H1 (cell line): ENCODE results near the gene KIF5A. TPM values are rescaled to one million over a fixed set of nuclear protein-coding genes. Genes with fewer than 3 reads are reported as not detected.

Experiments used
- CTCF ChIA-PET: fragments of 300-600 bp; sonication (Branson Sonifier 250); formaldehyde crosslinking; loops from one replicate; lab custom pipeline; 2021; ENCODE audit not compliant: partially characterized antibody; lab: Charles Lee
- POLR2A ChIA-PET: fragments of 300-600 bp; sonication (Branson Sonifier 250); formaldehyde crosslinking; loops from one replicate; lab custom pipeline; 2021; ENCODE audit warnings: inconsistent platforms; ENCODE audit not compliant: partially characterized antibody; lab: Charles Lee
- DNase-seq, 2 experiments: peaks; one replicate each; pipeline versions ENCODE4 v3.0.0 to v3.0.0-alpha.2; 2010 to 2022; ENCODE audit warnings: low spot score in 2 of 2, low read depth in 1 of 2, mixed read lengths in 1 of 2
- FAIRE-seq: peaks from 2 replicates; lab custom pipeline; 2011; peaks lifted over from hg19 to GRCh38; lab: Jason Lieb, UNC
- H2AFZ ChIP-seq: 2 replicates; pipeline ENCODE4 v1.8.1; 2012; ENCODE audit warnings: low read length, inconsistent platforms
- H2AK5ac ChIP-seq: 2 replicates; pipeline ENCODE4 v1.6.1; 2013; ENCODE audit warnings: low read depth, low read length
- H2BK120ac ChIP-seq: replicated peaks from 2 replicates; pipeline ENCODE3; 2013; ENCODE audit warnings: low read depth, low read length, inconsistent platforms
- H2BK12ac ChIP-seq: 2 replicates; pipeline ENCODE4 v1.6.1; 2013; ENCODE audit warnings: low read depth, low read length
- H2BK15ac ChIP-seq: 2 replicates; pipeline ENCODE4 v1.6.1; 2013; ENCODE audit warnings: low read length
- H2BK20ac ChIP-seq: 2 replicates; pipeline ENCODE4 v1.6.1; 2013; ENCODE audit warnings: low read length
- H2BK5ac ChIP-seq: 2 replicates; pipeline ENCODE4 v1.6.1; 2013; ENCODE audit warnings: low read depth, low read length
- H3K14ac ChIP-seq: 2 replicates; pipeline ENCODE4 v1.6.1; 2013; ENCODE audit warnings: inconsistent platforms; ENCODE audit not compliant: insufficient read length
- H3K18ac ChIP-seq: 2 replicates; pipeline ENCODE4 v1.6.1; 2013; ENCODE audit warnings: low read length; ENCODE audit errors: extremely low read depth
- H3K23ac ChIP-seq: 2 replicates; pipeline ENCODE4 v1.6.1; 2013; ENCODE audit warnings: inconsistent platforms; ENCODE audit not compliant: insufficient read length
- H3K23me2 ChIP-seq: 2 replicates; pipeline ENCODE4 v1.6.1; 2013; ENCODE audit warnings: low read depth, low read length
- H3K27ac ChIP-seq: 2 replicates; pipeline ENCODE4 v1.6.1; 2011; ENCODE audit warnings: low read depth, low read length, inconsistent platforms
- H3K27me3 ChIP-seq, 4 experiments: replicated peaks in 1 of 4; 1 replicate in 1 of 4; 2 replicates in 3 of 4; pipeline versions ENCODE4 v1.6.1 to v1.8.1; 2011 to 2013; ENCODE audit warnings: low read length in 3 of 4, mild to moderate bottlenecking in 3 of 4, inconsistent platforms in 2 of 4, mixed read lengths in 2 of 4, moderate library complexity in 1 of 4; ENCODE audit not compliant: control insufficient read depth in 3 of 4, insufficient read depth in 3 of 4; ENCODE audit errors: extremely low read depth in 1 of 4
- H3K36me3 ChIP-seq, 4 experiments: 2 replicates each; pipeline versions ENCODE4 v1.6.1 to v1.8.1; 2011 to 2013; ENCODE audit warnings: mild to moderate bottlenecking in 4 of 4, low read length in 3 of 4, moderate library complexity in 2 of 4, control low read depth in 1 of 4, inconsistent platforms in 1 of 4; ENCODE audit not compliant: insufficient read depth in 4 of 4, control insufficient read depth in 2 of 4
- H3K4ac ChIP-seq: replicated peaks from 2 replicates; pipeline ENCODE3; 2013; ENCODE audit warnings: low read length, low read depth, mixed read lengths, inconsistent platforms; ENCODE audit not compliant: insufficient read length
- H3K4me1 ChIP-seq, 4 experiments: replicated peaks in 1 of 4; 1 replicate in 1 of 4; 2 replicates in 3 of 4; pipeline versions ENCODE4 v1.6.1 to v1.8.1; 2011 to 2013; ENCODE audit warnings: low read length in 3 of 4, inconsistent platforms in 2 of 4, mixed read lengths in 1 of 4; ENCODE audit not compliant: insufficient read depth in 4 of 4, control insufficient read depth in 3 of 4
- H3K4me2 ChIP-seq, 2 experiments: 2 replicates each; pipeline versions ENCODE4 v1.6.1 to v1.8.1; 2011 to 2013; ENCODE audit warnings: low read depth in 2 of 2, low read length in 2 of 2, control low read depth in 1 of 2, inconsistent platforms in 1 of 2, mild to moderate bottlenecking in 1 of 2; ENCODE audit not compliant: insufficient read depth in 1 of 2
- H3K4me3 ChIP-seq, 4 experiments: fragments of 200-600, 300-600 bp in 1 of 4; sonication (generic), shearing (Covaris generic), sonication (Bioruptor Twin) in 1 of 4; 2 replicates each; pipeline versions ENCODE4 v1.5.1 to v1.8.1; 2011 to 2016; ENCODE audit warnings: low read length in 4 of 4, low read depth in 3 of 4, control low read depth in 2 of 4, inconsistent platforms in 2 of 4, mild to moderate bottlenecking in 2 of 4, mixed read lengths in 1 of 4, moderate library complexity in 1 of 4; ENCODE audit not compliant: insufficient read depth in 2 of 4; ENCODE audit errors: extremely low read depth in 1 of 4
- H3K56ac ChIP-seq: replicated peaks from 2 replicates; pipeline ENCODE3; 2013; ENCODE audit warnings: low read depth, mild to moderate bottlenecking, mixed read lengths, low read length, inconsistent platforms; ENCODE audit not compliant: insufficient read length
- H3K79me1 ChIP-seq: 2 replicates; pipeline ENCODE4 v1.6.1; 2013; ENCODE audit warnings: low read depth, low read length, control low read depth
- H3K79me2 ChIP-seq, 2 experiments: 2 replicates each; pipeline versions ENCODE4 v1.6.1 to v1.8.1; 2012 to 2013; ENCODE audit warnings: low read length in 2 of 2, mild to moderate bottlenecking in 2 of 2, inconsistent platforms in 1 of 2; ENCODE audit not compliant: insufficient read depth in 2 of 2, control insufficient read depth in 1 of 2
- H3K9ac ChIP-seq, 4 experiments: replicated peaks in 1 of 4; 1 replicate in 1 of 4; 2 replicates in 3 of 4; pipeline versions ENCODE4 v1.6.1 to v1.8.1; 2011 to 2013; ENCODE audit warnings: low read depth in 3 of 4, low read length in 3 of 4, control low read depth in 2 of 4, mild to moderate bottlenecking in 2 of 4, moderate library complexity in 2 of 4, inconsistent platforms in 1 of 4; ENCODE audit errors: extremely low read depth in 1 of 4
- H3K9me3 ChIP-seq, 2 experiments: 2 replicates each; pipeline versions ENCODE4 v1.6.1 to v1.8.1; 2012 to 2013; ENCODE audit warnings: mild to moderate bottlenecking in 2 of 2, moderate library complexity in 2 of 2, control low read depth in 1 of 2, inconsistent platforms in 1 of 2, low read depth in 1 of 2, low read length in 1 of 2, mixed read lengths in 1 of 2; ENCODE audit not compliant: insufficient read depth in 2 of 2
- H4K20me1 ChIP-seq, 2 experiments: replicated peaks in 1 of 2; 2 replicates each; pipeline versions ENCODE3 to v1.8.1; 2011 to 2013; ENCODE audit warnings: inconsistent platforms in 2 of 2, low read length in 2 of 2, mild to moderate bottlenecking in 1 of 2; ENCODE audit not compliant: insufficient read depth in 2 of 2, control insufficient read depth in 1 of 2
- H4K5ac ChIP-seq: 2 replicates; pipeline ENCODE4 v1.6.1; 2013; ENCODE audit warnings: low read length, low read depth, mixed read lengths, inconsistent platforms; ENCODE audit not compliant: insufficient read length
- H4K8ac ChIP-seq: 2 replicates; pipeline ENCODE4 v1.8.0; 2013; ENCODE audit warnings: mild to moderate bottlenecking, moderate library complexity, low read length, inconsistent platforms; ENCODE audit not compliant: insufficient read depth; ENCODE audit errors: extremely low read depth
- H4K91ac ChIP-seq: replicated peaks from 2 replicates; pipeline ENCODE3; 2013; ENCODE audit warnings: low read length, mixed read lengths, inconsistent platforms; ENCODE audit not compliant: insufficient read length
- KDM1A ChIP-seq: fragments of 200-600, 300-600 bp; sonication (generic); IDR thresholded peaks from 2 replicates; pipeline ENCODE4 v1.7.1; 2016; ENCODE audit warnings: mild to moderate bottlenecking, low read length, borderline replicate concordance
- RFX5 ChIP-seq: IDR thresholded peaks from 2 replicates; pipeline ENCODE4 v1.6.1; 2011; ENCODE audit warnings: low read depth, low read length, improper control_type of control experiment, borderline replicate concordance
- WGBS, 2 experiments: shearing (Covaris generic) in 1 of 2; methylation state at CpG; one replicate each; pipeline versions ENCODE4 v1.1.6 to v1.1.7; 2013 to 2015; ENCODE audit warnings: low lambda C conversion rate in 2 of 2, mixed read lengths in 2 of 2, inconsistent platforms in 1 of 2, low coverage in 1 of 2, missing lambda C conversion rate in 1 of 2; ENCODE audit not compliant: insufficient replicate concordance in 2 of 2, insufficient coverage in 1 of 2, insufficient read length in 1 of 2; ENCODE audit errors: extremely low coverage in 1 of 2, missing lambda C conversion rate in 1 of 2; 5-methylcytosine and 5-hydroxymethylcytosine counted together
- polyA plus RNA-seq, 7 experiments: library from polyadenylated mRNA; depleted of rRNA in 3 of 7; stranded (reverse) in 5 of 7; unstranded in 2 of 7; fragments of >200 nt in 5 of 7; fragments of 200-250 nt in 2 of 7; gene quantifications; 1 replicate in 5 of 7; 2 replicates in 1 of 7; 4 replicates in 1 of 7; pipeline versions ENCODE4 v1.2.1 to v1.2.3, GENCODE V29; 2011 to 2013; ENCODE audit warnings: missing spikeins in 2 of 7, mixed read lengths in 2 of 7
- total RNA-seq: library from RNA; stranded (reverse); fragmentation: NEBNext Ultra II Directional; extraction: Animal tissue kit (Norgen Biotek cat#: 25700); gene quantifications from 2 replicates; pipeline ENCODE4 v1.2.1, GENCODE V29; 2021

Gene KIF5A
- total and polyA plus RNA-seq, 2 of the 8 experiments (the other 6 are each of a cell fraction or from before 2014, with no cell fraction given) = 10.7 to 21.9 TPM

DNA sequence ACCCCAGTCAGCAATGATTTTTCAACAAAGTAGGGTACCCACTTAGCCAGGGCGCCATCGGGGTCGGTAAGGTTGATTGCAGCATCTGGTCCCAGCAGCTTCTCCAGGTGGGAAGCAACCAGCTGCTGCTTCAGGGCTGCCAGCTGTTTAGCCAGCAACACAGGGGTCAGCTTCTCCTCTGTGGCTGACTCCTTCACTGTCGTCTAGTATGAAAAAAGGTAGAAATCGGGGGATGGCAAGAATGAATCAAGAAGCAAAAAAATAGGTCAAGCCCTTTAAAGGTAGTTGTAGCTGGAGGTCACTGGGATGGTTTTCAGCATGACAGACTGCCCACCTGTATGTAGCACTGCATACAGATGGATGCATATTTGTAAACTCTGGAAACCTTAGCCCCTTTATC, 15.6 kb upstream of the KIF5A start:
- H3K36me3 ChIP-seq = peaks cover 14 to 60% (median 52%) of the 10 kb centered on the region in 4 experiments; a peak in 7 of 8 replicates

More for the DNA sequence above, 15.6 kb upstream of the KIF5A start:
- H3K9me3 ChIP-seq = no peaks in the 10 kb centered on the region
- no peak overlapping the region for H3K4ac ChIP-seq
- peaks cover 0 to 2% (median 0%) of the 10 kb centered on the region in 4 experiments; a peak in 1 of 7 replicates for H3K4me1 ChIP-seq
- no peak for FAIRE-seq
- DNase-seq = no peak
- H3K18ac ChIP-seq = no peak overlapping the region
- POLR2A ChIA-PET = interaction anchor here (0.8 to 8.9 kb wide), 9 partner anchors 8 to 43 kb away, joined by 3 to 65 read pairs (median 5); partner anchors contain the start of genes DCTN2 and DDIT3
- H3K23ac ChIP-seq = no peak overlapping the region
- no peak overlapping the region for H4K5ac ChIP-seq
- CTCF ChIA-PET = interaction anchor here (0.5 to 5.6 kb wide), 8 partner anchors 8 to 320 kb away, joined by 3 to 29 read pairs (median 3); no protein-coding TSS in a partner anchor
- no peak overlapping the region for H3K14ac ChIP-seq
- no peaks in the 10 kb centered on the region for H3K79me2 ChIP-seq
- TF ChIP-seq KDM1A = no peak
- no peak for TF ChIP-seq RFX5
- no peak overlapping the region for H3K4me2 ChIP-seq
- no peak overlapping the region for H2BK20ac ChIP-seq
- no peak overlapping the region for H4K8ac ChIP-seq
- H4K20me1 ChIP-seq = peaks cover 1 to 11% of the 10 kb centered on the region in 2 experiments
- H3K9ac ChIP-seq = no peak overlapping the region
- H3K27me3 ChIP-seq = peaks cover 0 to 1% (median 0%) of the 10 kb centered on the region in 4 experiments; a peak in 1 of 7 replicates
- no peak overlapping the region for H2BK5ac ChIP-seq
- no peak overlapping the region for H4K91ac ChIP-seq
- H2BK120ac ChIP-seq = no peak overlapping the region
- no peak overlapping the region for H2AFZ ChIP-seq
- H3K4me3 ChIP-seq = no peak overlapping the region
- H2BK12ac ChIP-seq = no peak overlapping the region
- no peak overlapping the region for H2BK15ac ChIP-seq
- H3K27ac ChIP-seq = no peak overlapping the region
- H3K79me1 ChIP-seq = no peaks in the 10 kb centered on the region
- 86% methylated on average over 5 of the region's 5 CpGs; no CpG with 5 or more reads in 1 of the 2 experiments for WGBS, 2 experiments
- no peak overlapping the region for H2AK5ac ChIP-seq
- H3K56ac ChIP-seq = no peak overlapping the region
- no peaks in the 10 kb centered on the region for H3K23me2 ChIP-seq
